ENCODE results near the gene HTR3A.
"Not testable (repeated sequence)": the region's sequence is repeated elsewhere in the genome, so short reads cannot be mapped to it uniquely, and the experiment has no call there.

HTR3A gene

DNA sequence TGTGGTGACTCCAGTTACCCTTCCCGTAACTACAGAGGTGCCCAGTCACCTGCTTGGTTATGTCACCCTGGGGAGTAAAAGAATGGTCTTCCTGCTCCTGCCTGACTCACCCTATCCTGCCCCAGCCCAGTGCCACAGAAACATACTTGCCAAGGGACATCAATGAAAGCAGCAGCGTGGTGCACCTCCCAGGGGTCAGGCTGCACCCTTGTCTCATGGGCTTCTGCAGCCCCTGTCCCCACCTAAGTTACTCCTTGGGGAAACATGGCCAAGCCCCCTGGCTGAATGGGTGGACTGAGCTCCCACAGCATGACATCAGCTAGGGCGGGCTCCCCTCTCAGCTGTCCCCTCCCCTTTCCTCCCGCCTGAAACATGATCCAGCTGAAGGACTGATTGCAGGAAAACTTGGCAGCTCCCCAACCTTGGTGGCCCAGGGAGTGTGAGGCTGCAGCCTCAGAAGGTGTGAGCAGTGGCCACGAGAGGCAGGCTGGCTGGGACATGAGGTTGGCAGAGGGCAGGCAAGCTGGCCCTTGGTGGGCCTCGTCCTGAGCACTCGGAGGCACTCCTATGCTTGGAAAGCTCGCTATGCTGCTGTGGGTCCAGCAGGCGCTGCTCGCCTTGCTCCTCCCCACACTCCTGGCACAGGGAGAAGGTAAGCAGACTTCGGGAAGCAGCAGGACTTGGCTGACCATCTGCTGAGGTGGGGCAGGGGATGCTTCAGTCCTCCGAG, at the start of gene HTR3A:
HTR3A (plus strand) TSS at position 368 of the 730 bp plus-strand sequence; CDS start at position 586, 218 bp downstream.
- TF ChIP-seq, protein P1, sequence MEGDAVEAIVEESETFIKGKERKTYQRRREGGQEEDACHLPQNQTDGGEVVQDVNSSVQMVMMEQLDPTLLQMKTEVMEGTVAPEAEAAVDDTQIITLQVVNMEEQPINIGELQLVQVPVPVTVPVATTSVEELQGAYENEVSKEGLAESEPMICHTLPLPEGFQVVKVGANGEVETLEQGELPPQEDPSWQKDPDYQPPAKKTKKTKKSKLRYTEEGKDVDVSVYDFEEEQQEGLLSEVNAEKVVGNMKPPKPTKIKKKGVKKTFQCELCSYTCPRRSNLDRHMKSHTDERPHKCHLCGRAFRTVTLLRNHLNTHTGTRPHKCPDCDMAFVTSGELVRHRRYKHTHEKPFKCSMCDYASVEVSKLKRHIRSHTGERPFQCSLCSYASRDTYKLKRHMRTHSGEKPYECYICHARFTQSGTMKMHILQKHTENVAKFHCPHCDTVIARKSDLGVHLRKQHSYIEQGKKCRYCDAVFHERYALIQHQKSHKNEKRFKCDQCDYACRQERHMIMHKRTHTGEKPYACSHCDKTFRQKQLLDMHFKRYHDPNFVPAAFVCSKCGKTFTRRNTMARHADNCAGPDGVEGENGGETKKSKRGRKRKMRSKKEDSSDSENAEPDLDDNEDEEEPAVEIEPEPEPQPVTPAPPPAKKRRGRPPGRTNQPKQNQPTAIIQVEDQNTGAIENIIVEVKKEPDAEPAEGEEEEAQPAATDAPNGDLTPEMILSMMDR (IDR thresholded peaks at IDR 0.05; ENCODE audit: low read depth, low read length, missing control alignments) = no peak
- Histone ChIP-seq H3K27ac (no peak within 1 kb of the TSS), H3K36me3 (replicated peaks) (no peaks in the 10 kb centered on the region), H3K27me3 (replicated peaks) (no peaks in the 10 kb centered on the region), H3K4me3 (ENCODE audit: low read depth, low read length) (no peak within 1 kb of the TSS)
- in situ Hi-C loops (cut with HindIII; ENCODE audit: low pct_ligation_motif_present, low sequenced_read_pairs) = no loop called here
- DNase-seq = no peak

DNA sequence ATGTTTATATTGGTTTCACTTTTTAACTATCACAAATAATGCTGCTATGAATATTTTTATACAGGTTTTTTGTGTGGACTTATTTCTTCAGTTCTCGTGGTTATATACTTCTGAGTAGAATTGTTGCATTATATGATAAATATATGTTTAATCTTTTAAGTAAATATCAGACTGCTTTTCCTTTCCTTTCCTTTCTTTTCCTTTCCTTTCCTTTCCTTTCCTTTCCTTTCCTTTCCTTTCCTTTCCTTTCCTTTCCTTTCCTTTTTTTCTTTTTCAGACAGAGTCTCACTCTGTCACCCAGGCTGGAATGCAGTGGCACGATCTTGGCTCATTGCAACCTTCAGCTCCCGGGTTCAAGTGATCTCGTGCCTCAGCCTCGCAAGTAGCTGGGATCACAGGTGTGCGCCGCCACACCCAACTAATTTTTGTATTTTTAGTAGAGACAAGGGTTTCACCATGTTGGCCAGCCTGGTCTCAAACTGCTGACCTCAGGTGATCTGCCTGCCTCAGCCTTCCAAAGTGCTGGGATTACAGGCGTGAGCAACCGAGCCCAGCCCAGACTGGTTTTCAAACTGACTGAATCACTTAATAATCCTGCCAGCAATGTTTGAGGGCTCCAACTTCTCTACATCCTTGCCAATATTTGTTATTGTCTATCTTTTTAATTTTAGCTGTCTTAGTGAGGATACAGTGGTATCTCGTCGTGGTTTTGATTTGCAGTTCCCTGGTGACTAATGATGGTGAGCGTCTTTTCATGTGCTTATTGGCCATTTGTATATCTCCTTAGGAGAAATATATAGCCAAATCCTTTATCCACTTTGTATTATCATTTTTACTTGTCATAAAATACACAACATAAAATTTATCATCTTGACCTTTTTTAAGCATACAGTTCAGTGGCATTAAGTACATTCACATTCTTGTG, 48.4 kb upstream of the HTR3A start:
- Histone ChIP-seq H3K27ac (no peak overlapping the region), H3K4me3 (ENCODE audit: low read depth, low read length) (no peak overlapping the region), H3K36me3 (replicated peaks) (no peaks in the 10 kb centered on the region), H3K27me3 (replicated peaks) (no peaks in the 10 kb centered on the region)
- TF ChIP-seq, protein P1 (IDR thresholded peaks at IDR 0.05; ENCODE audit: low read depth, low read length, missing control alignments) = no peak
- no peak for DNase-seq
- in situ Hi-C loops (cut with HindIII; ENCODE audit: low pct_ligation_motif_present, low sequenced_read_pairs) = no loop called here

DNA sequence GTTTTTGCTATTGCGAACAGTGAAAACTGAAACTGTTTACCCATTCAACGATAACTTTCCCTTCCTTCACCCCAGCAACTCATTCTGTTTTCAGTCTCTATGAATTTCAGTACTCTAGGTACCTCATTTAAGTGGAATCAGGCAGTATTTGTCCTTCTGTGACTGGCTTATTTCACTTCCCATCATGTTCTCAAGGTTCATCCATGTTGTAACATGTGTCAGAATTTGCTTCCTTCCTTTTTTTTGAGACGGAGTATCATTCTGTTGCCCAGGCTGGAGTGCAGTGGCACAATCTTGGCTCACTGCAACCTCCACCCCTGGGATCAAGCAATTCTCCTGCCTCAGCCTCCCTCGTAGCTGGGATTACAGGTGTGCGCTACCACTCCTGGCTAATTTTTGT, 46.6 kb upstream of the HTR3A start:
- in situ Hi-C loops (cut with HindIII; ENCODE audit: low pct_ligation_motif_present, low sequenced_read_pairs) = no loop called here
- TF ChIP-seq, protein P1 (IDR thresholded peaks at IDR 0.05; ENCODE audit: low read depth, low read length, missing control alignments) = no peak

DNA sequence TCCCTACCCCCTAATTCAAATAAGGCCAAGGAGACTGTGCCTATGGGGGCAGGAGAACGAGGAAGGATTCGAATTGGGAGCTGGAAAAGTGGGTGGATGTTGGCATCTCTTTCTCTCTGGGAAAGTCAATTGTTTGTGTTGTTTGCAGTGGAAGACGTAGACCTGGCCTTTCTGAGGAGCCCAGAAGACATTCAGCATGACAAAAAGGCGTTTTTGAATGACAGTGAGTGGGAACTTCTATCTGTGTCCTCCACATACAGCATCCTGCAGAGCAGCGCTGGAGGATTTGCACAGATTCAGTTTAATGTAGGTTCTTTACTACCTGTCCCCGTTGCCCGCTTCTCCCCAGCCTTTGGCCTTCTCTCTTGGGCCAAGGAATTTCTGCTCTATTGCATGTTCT, 42.1 kb upstream of the HTR3A start:
- no peak overlapping the region for H3K4me3 ChIP-seq (ENCODE audit: low read depth, low read length)
- TF ChIP-seq, protein P1 (IDR thresholded peaks at IDR 0.05; ENCODE audit: low read depth, low read length, missing control alignments) = no peak
- in situ Hi-C loops (cut with HindIII; ENCODE audit: low pct_ligation_motif_present, low sequenced_read_pairs) = no loop called here
- H3K36me3 ChIP-seq (replicated peaks) = no peaks in the 10 kb centered on the region
- no peak for DNase-seq
- no peaks in the 10 kb centered on the region for H3K27me3 ChIP-seq (replicated peaks)
- H3K27ac ChIP-seq = no peak overlapping the region

More for the DNA sequence above, 46.6 kb upstream of the HTR3A start:
- H3K4me3 ChIP-seq (ENCODE audit: low read depth, low read length) = no peak overlapping the region
- DNase-seq = no peak
- H3K36me3 ChIP-seq (replicated peaks) = no peaks in the 10 kb centered on the region
- no peak overlapping the region for H3K27ac ChIP-seq
- no peaks in the 10 kb centered on the region for H3K27me3 ChIP-seq (replicated peaks)

DNA sequence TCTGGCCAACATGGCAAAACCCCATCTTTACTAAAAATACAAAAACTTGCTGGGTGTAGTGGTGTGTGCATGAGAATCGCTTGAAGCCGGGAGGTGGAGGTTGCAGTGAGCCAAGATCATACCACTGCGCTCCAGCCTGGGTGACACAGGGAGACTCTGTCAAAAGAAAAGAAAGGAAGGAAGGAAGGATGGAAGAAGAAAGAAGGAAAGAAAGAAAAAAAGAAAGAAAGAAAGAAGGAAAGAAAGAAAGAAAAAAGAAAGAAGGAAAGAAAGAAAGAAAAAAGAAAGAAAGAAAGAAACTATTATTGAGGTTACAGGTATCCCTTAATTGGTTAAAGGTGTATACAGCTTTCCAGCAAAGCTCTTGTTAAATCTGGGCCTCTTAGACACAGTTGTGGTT, 40.7 kb upstream of the HTR3A start:
- in situ Hi-C loops (cut with HindIII; ENCODE audit: low pct_ligation_motif_present, low sequenced_read_pairs); H3K4me3 ChIP-seq (ENCODE audit: low read depth, low read length); H3K36me3 ChIP-seq (replicated peaks); H3K27me3 ChIP-seq (replicated peaks); H3K27ac ChIP-seq; DNase-seq: not testable (repeated sequence)

DNA sequence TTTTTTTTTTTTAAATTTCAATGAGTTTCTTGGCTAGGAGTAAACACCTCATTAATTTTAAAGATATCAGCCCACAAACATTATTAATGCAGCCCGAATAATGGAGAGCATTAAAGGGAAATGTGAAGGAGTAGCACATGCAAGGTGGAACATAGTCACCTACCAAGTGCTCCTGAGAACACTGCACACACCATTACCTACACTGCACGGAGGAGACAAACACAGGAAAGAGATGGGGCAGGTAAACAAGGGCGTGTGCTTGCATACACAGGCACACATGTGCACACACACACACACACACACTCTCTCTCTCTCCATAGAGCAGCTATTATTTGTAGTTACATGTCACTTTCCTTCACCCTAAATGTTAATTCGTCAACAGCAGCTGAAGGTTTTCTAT, 40.1 kb upstream of the HTR3A start:
- in situ Hi-C loops (cut with HindIII; ENCODE audit: low pct_ligation_motif_present, low sequenced_read_pairs) = no loop called here
- no peak for DNase-seq
- H3K27me3 ChIP-seq (replicated peaks) = no peaks in the 10 kb centered on the region
- TF ChIP-seq, protein P1 (IDR thresholded peaks at IDR 0.05; ENCODE audit: low read depth, low read length, missing control alignments) = no peak
- no peaks in the 10 kb centered on the region for H3K36me3 ChIP-seq (replicated peaks)
- no peak overlapping the region for H3K4me3 ChIP-seq (ENCODE audit: low read depth, low read length)
- no peak overlapping the region for H3K27ac ChIP-seq
